ENCODE measurements around the gene THSD4. TPM values are rescaled to one million over a fixed set of nuclear protein-coding genes. Genes with fewer than 3 reads are reported as not detected.

THSD4 gene
- total and polyA plus RNA-seq, 2 of the 8 experiments (the other 6 are each of a cell fraction or from before 2014, with no cell fraction given) = 2.5 to 6.2 TPM

- DNase-seq (ENCODE audit: low read depth in 1 of 2, low spot score in 2 of 2) (no peak), FAIRE-seq (no peak)
- Histone ChIP-seq H3K18ac (ENCODE audit: extremely low read depth, low read length) (no peak overlapping the region), H3K23me2 (ENCODE audit: low read depth, low read length) (0 out of 2 replicates have a peak, but pooled peaks cover 2% of the 10 kb centered on the region), H3K56ac (replicated peaks; ENCODE audit: insufficient read length, low read depth, low read length) (no peak overlapping the region), H3K9me3 (ENCODE audit: insufficient read depth in 2 of 2, low read depth in 1 of 2, low read length in 1 of 2) (no peaks in the 10 kb centered on the region), H2BK20ac (ENCODE audit: low read length) (no peak overlapping the region), H4K20me1 (replicated peaks in 1 of 2; ENCODE audit: control insufficient read depth in 1 of 2, insufficient read depth in 2 of 2, low read length in 2 of 2) (no peaks in the 10 kb centered on the region), H4K91ac (replicated peaks; ENCODE audit: insufficient read length, low read length) (no peak overlapping the region), H2BK15ac (ENCODE audit: low read length) (no peak overlapping the region), H3K4me1 (replicated peaks in 1 of 4; ENCODE audit: control insufficient read depth in 3 of 4, insufficient read depth in 4 of 4, low read length in 3 of 4) (no peaks in the 10 kb centered on the region; a peak in 2 of 7 replicates), H2BK5ac (ENCODE audit: low read depth, low read length) (no peak overlapping the region), H3K4ac (replicated peaks; ENCODE audit: insufficient read length, low read depth, low read length) (no peak overlapping the region), H4K5ac (ENCODE audit: insufficient read length, low read depth, low read length) (no peak overlapping the region), H3K4me2 (ENCODE audit: insufficient read depth in 1 of 2, low read depth in 2 of 2, low read length in 2 of 2) (no peak overlapping the region), H2BK120ac (replicated peaks; ENCODE audit: low read depth, low read length) (no peak overlapping the region), H4K8ac (ENCODE audit: extremely low read depth, insufficient read depth, low read length) (no peak overlapping the region), H3K23ac (ENCODE audit: insufficient read length) (no peak overlapping the region), H3K4me3 (ENCODE audit: extremely low read depth in 1 of 4, insufficient read depth in 2 of 4, low read depth in 3 of 4, low read length in 4 of 4) (no peak overlapping the region), H3K79me2 (ENCODE audit: control insufficient read depth in 1 of 2, insufficient read depth in 2 of 2, low read length in 2 of 2) (no peaks in the 10 kb centered on the region), H3K36me3 (ENCODE audit: control insufficient read depth in 2 of 4, insufficient read depth in 4 of 4, low read length in 3 of 4) (no peaks in the 10 kb centered on the region), H3K9ac (replicated peaks in 1 of 4; ENCODE audit: extremely low read depth in 1 of 4, low read depth in 3 of 4, low read length in 3 of 4) (no peak overlapping the region), H3K14ac (ENCODE audit: insufficient read length) (no peak overlapping the region), H3K27ac (ENCODE audit: low read depth, low read length) (no peak overlapping the region; the same call in 1 of the 2 replicates), H3K27me3 (replicated peaks in 1 of 4; ENCODE audit: control insufficient read depth in 3 of 4, extremely low read depth in 1 of 4, insufficient read depth in 3 of 4, low read length in 3 of 4) (no peaks in the 10 kb centered on the region), H2AK5ac (ENCODE audit: low read depth, low read length) (no peak overlapping the region), H3K79me1 (ENCODE audit: low read depth, low read length) (no peaks in the 10 kb centered on the region), H2AFZ (ENCODE audit: low read length) (no peak overlapping the region), H2BK12ac (ENCODE audit: low read depth, low read length) (no peak overlapping the region)
- WGBS, 2 experiments (ENCODE audit: extremely low coverage in 1 of 2, insufficient coverage in 1 of 2, insufficient read length in 1 of 2, insufficient replicate concordance in 2 of 2, low coverage in 1 of 2, low lambda C conversion rate in 2 of 2, missing lambda C conversion rate in 1 of 2) = 96% methylated on average over 2 of the region's 2 CpGs; no CpG with 5 or more reads in 1 of the 2 experiments
- ChIA-PET POLR2A (ENCODE audit: partially characterized antibody) (no interaction called here), CTCF (ENCODE audit: partially characterized antibody) (interaction anchor here (0.7 kb wide), 1 partner anchor 169 kb away, joined by 3 read pairs; no protein-coding TSS in a partner anchor)
- TF ChIP-seq RFX5 (IDR thresholded peaks at IDR 0.05; ENCODE audit: borderline replicate concordance, low read depth, low read length) (no peak), SIRT6 (IDR thresholded peaks at IDR 0.05; ENCODE audit: low read length) (no peak), SP2 (IDR thresholded peaks at IDR 0.05; ENCODE audit: low read length) (no peak), USF2 (IDR thresholded peaks at IDR 0.05; ENCODE audit: low read length) (no peak), PHF8 (conservative IDR thresholded peaks at IDR 0.05; ENCODE audit: low read depth, low read length) (no peak), NRF1 (IDR thresholded peaks at IDR 0.05; ENCODE audit: low read depth, low read length) (no peak), RNF2 (IDR thresholded peaks at IDR 0.05; ENCODE audit: borderline replicate concordance, low read depth, low read length, missing control alignments, poor library complexity, severe bottlenecking) (no peak), CTBP2 (IDR thresholded peaks at IDR 0.05; ENCODE audit: borderline replicate concordance, insufficient read depth, insufficient read length, low read length) (no peak), HDAC6 (IDR thresholded peaks at IDR 0.05; ENCODE audit: low read depth, low read length) (no peak), POU5F1 (IDR thresholded peaks at IDR 0.05; ENCODE audit: low read depth, low read length) (no peak), KDM1A (IDR thresholded peaks at IDR 0.05; ENCODE audit: borderline replicate concordance, low read length) (no peak)
Observed at GRCh38 chr15:71702496-71702895, 587.2 kb downstream of the THSD4 start.

Measured in H1 (cell line).